HepG2 (cell line): ENCODE data around the gene TSGA10. TPM values are rescaled to one million over a fixed set of nuclear protein-coding genes. Genes with fewer than 3 reads are reported as not detected.
A peak's percentile ranks its signal among the peaks of the same experiment; 100 is the strongest.

ENCODE experiments used
- ARNTL ChIP-seq: sonication (generic); formaldehyde crosslinking; IDR thresholded peaks from 2 replicates; pipeline ENCODE4 v1.4.0; 2020; ENCODE audit warnings: mild to moderate bottlenecking, missing genetic modification reagents
- CCDC6 ChIP-seq: sonication (generic); formaldehyde crosslinking; IDR thresholded peaks from 2 replicates; pipeline ENCODE4 v1.8.1; 2022; ENCODE audit warnings: mild to moderate bottlenecking, missing genetic modification reagents, moderate library complexity
- GMEB1 ChIP-seq: sonication (generic); formaldehyde crosslinking; IDR thresholded peaks from 2 replicates; pipeline ENCODE4 v1.5.1; 2020; ENCODE audit warnings: missing genetic modification reagents, mild to moderate bottlenecking, borderline replicate concordance
- HNRNPL ChIP-seq: fragments of 200-400 bp; formaldehyde crosslinking; IDR thresholded peaks from 2 replicates; pipeline ENCODE4 v1.6.1; 2017; ENCODE audit warnings: mild to moderate bottlenecking, low read depth, low read length
- NFAT5 ChIP-seq: sonication (generic); formaldehyde crosslinking; IDR thresholded peaks from 2 replicates; pipeline ENCODE4 v1.4.0; 2020; ENCODE audit warnings: missing genetic modification reagents
- REL ChIP-seq: sonication (generic); formaldehyde crosslinking; conservative IDR thresholded peaks from 2 replicates; pipeline ENCODE4 v1.8.0; 2022; ENCODE audit warnings: mild to moderate bottlenecking, missing genetic modification reagents, moderate library complexity
- RORA ChIP-seq: sonication (generic); formaldehyde crosslinking; IDR thresholded peaks from 2 replicates; pipeline ENCODE4 v1.5.0; 2020; ENCODE audit warnings: mild to moderate bottlenecking, missing genetic modification reagents, moderate library complexity
- ZNF12 ChIP-seq: sonication (generic); formaldehyde crosslinking; IDR thresholded peaks from 2 replicates; pipeline ENCODE4 v1.5.0; 2020; ENCODE audit warnings: missing genetic modification reagents
- ZNF138 ChIP-seq: sonication (generic); formaldehyde crosslinking; IDR thresholded peaks from 2 replicates; pipeline ENCODE4 v1.5.0; 2020; ENCODE audit warnings: mild to moderate bottlenecking, low read depth, missing genetic modification reagents
- ZNF251 ChIP-seq: sonication (generic); formaldehyde crosslinking; IDR thresholded peaks from 2 replicates; pipeline ENCODE4 v1.9.0; 2021; ENCODE audit warnings: mild to moderate bottlenecking, missing genetic modification reagents
- ZNF414 ChIP-seq: sonication (generic); formaldehyde crosslinking; IDR thresholded peaks from 2 replicates; pipeline ENCODE4 v1.5.0; 2020; ENCODE audit warnings: missing genetic modification reagents
- ZNF552 ChIP-seq: sonication (generic); formaldehyde crosslinking; IDR thresholded peaks from 2 replicates; pipeline ENCODE4 v1.9.0; 2022; ENCODE audit warnings: missing genetic modification reagents, mild to moderate bottlenecking, borderline replicate concordance
- ZNF556 ChIP-seq: sonication (generic); formaldehyde crosslinking; IDR thresholded peaks from 2 replicates; pipeline ENCODE4 v1.4.0; 2020; ENCODE audit warnings: mild to moderate bottlenecking, missing genetic modification reagents, borderline replicate concordance
- ZNF678 ChIP-seq: sonication (generic); formaldehyde crosslinking; IDR thresholded peaks from 2 replicates; pipeline ENCODE4 v1.4.0; 2020; ENCODE audit warnings: mild to moderate bottlenecking, missing genetic modification reagents
- ZNF766 ChIP-seq: sonication (generic); formaldehyde crosslinking; IDR thresholded peaks from 2 replicates; pipeline ENCODE4 v1.5.0; 2020; ENCODE audit warnings: missing genetic modification reagents, borderline replicate concordance
- ZNF768 ChIP-seq: sonication (generic); formaldehyde crosslinking; IDR thresholded peaks from 2 replicates; pipeline ENCODE4 v1.4.0; 2020; ENCODE audit warnings: missing genetic modification reagents
- ZNF816 ChIP-seq: sonication (generic); formaldehyde crosslinking; IDR thresholded peaks from 2 replicates; pipeline ENCODE4 v1.8.0; 2022; ENCODE audit warnings: missing genetic modification reagents, mild to moderate bottlenecking, borderline replicate concordance
- ZSCAN25 ChIP-seq: sonication (generic); formaldehyde crosslinking; IDR thresholded peaks from 2 replicates; pipeline ENCODE4 v1.8.0; 2022; ENCODE audit warnings: mild to moderate bottlenecking, missing genetic modification reagents
- polyA plus RNA-seq, 8 experiments: library from polyadenylated mRNA; depleted of rRNA in 3 of 8; stranded (reverse) in 7 of 8; unstranded in 1 of 8; fragments of >200 nt; fragmentation: Illumina TruSeq in 4 of 8; extraction: Trizol in 4 of 8; gene quantifications; 2 replicates each; pipeline versions ENCODE4 v1.2.1 to v1.2.3, GENCODE V29; 2011 to 2016; ENCODE audit warnings: low read depth in 4 of 8, missing spikeins in 1 of 8, mixed read lengths in 1 of 8; ENCODE audit not compliant: insufficient read depth in 1 of 8
- total RNA-seq, 5 experiments: library from RNA; depleted of rRNA; stranded (reverse); fragments of >200 nt; fragmentation: Illumina TruSeq; extraction: Trizol; gene quantifications; 2 replicates each; pipeline ENCODE4 v1.2.3, GENCODE V29; 2016; ENCODE audit warnings: low read depth in 1 of 5
- TF ChIP-seq, protein P1 (sequence below): sonication (generic); formaldehyde crosslinking; IDR thresholded peaks from 2 replicates; pipeline ENCODE4 v1.5.0; 2020; ENCODE audit warnings: mild to moderate bottlenecking, missing genetic modification reagents, borderline replicate concordance

The TSGA10 gene
- total and polyA plus RNA-seq, 2 of the 13 experiments (the other 11 are each of a cell fraction or from before 2014, with no cell fraction given), result 4.7 to 13.1 TPM

- TF ChIP-seq NFAT5 (CRISPR knock-in tag) (peak; percentile 57; the same call in 1 of the 2 replicates), ZNF816 (peak; percentile 65; the same call in 1 of the 2 replicates), CCDC6 (CRISPR knock-in tag) (no peak; the same call in 1 of the 2 replicates), ZNF414 (CRISPR knock-in tag) (peak; percentile 47; the same call in 1 of the 2 replicates), ARNTL (CRISPR knock-in tag) (peak; percentile 42), REL (no peak; the same call in 1 of the 2 replicates), ZNF251 (CRISPR knock-in tag) (no peak), ZNF552 (CRISPR knock-in tag) (no peak; the same call in 1 of the 2 replicates), ZSCAN25 (peak; percentile 71), ZNF138 (CRISPR knock-in tag) (0 out of 2 replicates have a peak, but pooled peaks have one; percentile 50), GMEB1 (no peak), ZNF768 (CRISPR knock-in tag) (0 out of 2 replicates have a peak, but pooled peaks have one; percentile 14), ZNF556 (peak; percentile 13; the same call in 1 of the 2 replicates), RORA (CRISPR knock-in tag) (no peak), ZNF766 (CRISPR knock-in tag) (peak; percentile 78; the same call in 1 of the 2 replicates), ZNF12 (CRISPR knock-in tag) (peak; percentile 46; the same call in 1 of the 2 replicates), ZNF678 (CRISPR knock-in tag) (no peak; the same call in 1 of the 2 replicates), HNRNPL (peak; percentile 80; the same call in 1 of the 2 replicates)
- TF ChIP-seq, protein P1, sequence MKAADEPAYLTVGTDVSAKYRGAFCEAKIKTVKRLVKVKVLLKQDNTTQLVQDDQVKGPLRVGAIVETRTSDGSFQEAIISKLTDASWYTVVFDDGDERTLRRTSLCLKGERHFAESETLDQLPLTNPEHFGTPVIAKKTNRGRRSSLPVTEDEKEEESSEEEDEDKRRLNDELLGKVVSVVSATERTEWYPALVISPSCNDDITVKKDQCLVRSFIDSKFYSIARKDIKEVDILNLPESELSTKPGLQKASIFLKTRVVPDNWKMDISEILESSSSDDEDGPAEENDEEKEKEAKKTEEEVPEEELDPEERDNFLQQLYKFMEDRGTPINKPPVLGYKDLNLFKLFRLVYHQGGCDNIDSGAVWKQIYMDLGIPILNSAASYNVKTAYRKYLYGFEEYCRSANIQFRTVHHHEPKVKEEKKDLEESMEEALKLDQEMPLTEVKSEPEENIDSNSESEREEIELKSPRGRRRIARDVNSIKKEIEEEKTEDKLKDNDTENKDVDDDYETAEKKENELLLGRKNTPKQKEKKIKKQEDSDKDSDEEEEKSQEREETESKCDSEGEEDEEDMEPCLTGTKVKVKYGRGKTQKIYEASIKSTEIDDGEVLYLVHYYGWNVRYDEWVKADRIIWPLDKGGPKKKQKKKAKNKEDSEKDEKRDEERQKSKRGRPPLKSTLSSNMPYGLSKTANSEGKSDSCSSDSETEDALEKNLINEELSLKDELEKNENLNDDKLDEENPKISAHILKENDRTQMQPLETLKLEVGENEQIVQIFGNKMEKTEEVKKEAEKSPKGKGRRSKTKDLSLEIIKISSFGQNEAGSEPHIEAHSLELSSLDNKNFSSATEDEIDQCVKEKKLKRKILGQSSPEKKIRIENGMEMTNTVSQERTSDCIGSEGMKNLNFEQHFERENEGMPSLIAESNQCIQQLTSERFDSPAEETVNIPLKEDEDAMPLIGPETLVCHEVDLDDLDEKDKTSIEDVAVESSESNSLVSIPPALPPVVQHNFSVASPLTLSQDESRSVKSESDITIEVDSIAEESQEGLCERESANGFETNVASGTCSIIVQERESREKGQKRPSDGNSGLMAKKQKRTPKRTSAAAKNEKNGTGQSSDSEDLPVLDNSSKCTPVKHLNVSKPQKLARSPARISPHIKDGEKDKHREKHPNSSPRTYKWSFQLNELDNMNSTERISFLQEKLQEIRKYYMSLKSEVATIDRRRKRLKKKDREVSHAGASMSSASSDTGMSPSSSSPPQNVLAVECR (CRISPR knock-in tag), result no peak; the same call in 1 of the 2 replicates
These were observed 14.0 kb downstream of the TSGA10 start (continued) for GRCh38 chr2:99140860-99141109.
